ENCODE results near the gene FAM171A2. TPM values are rescaled to one million over a fixed set of nuclear protein-coding genes. Genes with fewer than 3 reads are reported as not detected.

The FAM171A2 gene
- total and polyA plus RNA-seq, 10 of the 15 experiments (the other 5 are each of a cell fraction or from before 2014, with no cell fraction given): 0.08 to 1.7 (median 0.27) TPM; not detected in 2

DNA sequence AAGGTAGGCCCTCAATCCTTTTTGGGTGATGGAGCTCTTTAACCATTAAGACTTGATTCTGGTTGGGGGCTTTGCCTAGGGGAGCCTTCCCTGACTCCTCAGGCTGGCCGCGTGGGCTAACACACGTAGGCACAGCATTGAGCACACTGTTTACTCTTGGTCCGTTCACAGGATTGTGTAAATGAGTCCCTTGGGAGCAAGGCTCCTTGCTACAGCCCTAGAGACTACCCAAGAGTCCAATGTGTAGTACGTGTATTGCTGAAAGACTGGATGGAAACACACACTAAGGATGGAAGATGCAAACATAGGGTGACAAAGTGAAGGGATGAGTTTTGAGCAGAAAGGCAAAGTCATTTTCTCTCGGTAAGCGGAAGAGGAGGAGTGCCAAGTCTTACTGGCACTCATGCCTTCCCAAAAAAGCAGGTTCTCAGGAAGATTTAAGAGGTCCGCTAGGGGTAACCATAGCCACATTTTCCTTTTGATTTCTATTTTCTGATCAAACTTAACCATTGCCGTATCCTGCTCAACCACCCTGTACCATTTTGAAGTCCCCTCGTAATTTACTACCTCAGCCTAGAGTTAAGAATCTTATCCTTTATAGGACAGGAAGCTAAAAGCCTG lies 26.7 kb upstream of the FAM171A2 start:
- BruUV-seq (replicated peaks): no TSS peak
- CTCF ChIA-PET: no interaction called here
- intact Hi-C loops (cut with micrococcal nuclease; ENCODE audit: unreplicated experiment) (no loop called here), in situ Hi-C loops (cut with MboI) (no loop called here)
- H3K9me3 ChIP-seq (replicated peaks; ENCODE audit: control insufficient read depth, insufficient read depth, low read length): no peaks in the 10 kb centered on the region
- RAD21 ChIA-PET (ENCODE audit: unreplicated experiment): interaction anchor here (0.6 kb wide), 1 partner anchor 433 kb away, joined by 3 read pairs; no protein-coding TSS in a partner anchor
- no peak for DNase-seq (ENCODE audit: low read depth, low spot score)
- ATAC-seq: no peak
- POLR2A ChIA-PET: interaction anchor here (0.5 kb wide), 1 partner anchor 433 kb away, joined by 5 read pairs; no protein-coding TSS in a partner anchor
- H3K79me2 ChIP-seq (ENCODE audit: control insufficient read depth, insufficient read depth, low read length): no peaks in the 10 kb centered on the region
- H3K4me1 ChIP-seq (ENCODE audit: control insufficient read depth, insufficient read depth, low read length): peaks cover 3% of the 10 kb centered on the region; the same call in 1 of the 2 replicates
- H4K20me1 ChIP-seq (ENCODE audit: control insufficient read depth, insufficient read depth): no peaks in the 10 kb centered on the region
- no peak overlapping the region for H3K4me3 ChIP-seq
- no peak overlapping the region; the same call in 1 of the 2 replicates for H2AFZ ChIP-seq (ENCODE audit: control insufficient read depth, low read depth, low read length)
- FAIRE-seq: no peak
- H3K9ac ChIP-seq (ENCODE audit: control insufficient read depth, insufficient read depth, low read length): no peak overlapping the region
- no peaks in the 10 kb centered on the region; a peak in 1 of 4 replicates for H3K27me3 ChIP-seq (replicated peaks in 1 of 2; ENCODE audit: control insufficient read depth in 2 of 2, insufficient read depth in 2 of 2, low read length in 1 of 2)
- H3K36me3 ChIP-seq (ENCODE audit: control insufficient read depth in 2 of 2, insufficient read depth in 2 of 2, low read length in 1 of 2): no peaks in the 10 kb centered on the region
- no peak overlapping the region for H3K27ac ChIP-seq (ENCODE audit: control insufficient read depth, insufficient read depth)
- SMC1A ChIA-PET (ENCODE audit: uncharacterized antibody, unreplicated experiment): interaction anchor here (1.0 kb wide), 1 partner anchor 25 kb away, joined by 3 read pairs; no protein-coding TSS in a partner anchor
- no peak overlapping the region for H3K4me2 ChIP-seq (ENCODE audit: control insufficient read depth, insufficient read depth)
- WGBS (ENCODE audit: insufficient coverage, insufficient replicate concordance, low lambda C conversion rate, missing lambda C conversion rate): 68% methylated on average over 10 of the region's 10 CpGs
- TF ChIP-seq ZNF384 (IDR thresholded peaks at IDR 0.05; ENCODE audit: borderline replicate concordance, low read depth, low read length): no peak
- TF ChIP-seq, protein P1, sequence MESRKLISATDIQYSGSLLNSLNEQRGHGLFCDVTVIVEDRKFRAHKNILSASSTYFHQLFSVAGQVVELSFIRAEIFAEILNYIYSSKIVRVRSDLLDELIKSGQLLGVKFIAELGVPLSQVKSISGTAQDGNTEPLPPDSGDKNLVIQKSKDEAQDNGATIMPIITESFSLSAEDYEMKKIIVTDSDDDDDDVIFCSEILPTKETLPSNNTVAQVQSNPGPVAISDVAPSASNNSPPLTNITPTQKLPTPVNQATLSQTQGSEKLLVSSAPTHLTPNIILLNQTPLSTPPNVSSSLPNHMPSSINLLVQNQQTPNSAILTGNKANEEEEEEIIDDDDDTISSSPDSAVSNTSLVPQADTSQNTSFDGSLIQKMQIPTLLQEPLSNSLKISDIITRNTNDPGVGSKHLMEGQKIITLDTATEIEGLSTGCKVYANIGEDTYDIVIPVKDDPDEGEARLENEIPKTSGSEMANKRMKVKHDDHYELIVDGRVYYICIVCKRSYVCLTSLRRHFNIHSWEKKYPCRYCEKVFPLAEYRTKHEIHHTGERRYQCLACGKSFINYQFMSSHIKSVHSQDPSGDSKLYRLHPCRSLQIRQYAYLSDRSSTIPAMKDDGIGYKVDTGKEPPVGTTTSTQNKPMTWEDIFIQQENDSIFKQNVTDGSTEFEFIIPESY (IDR thresholded peaks at IDR 0.05): no peak
- no peak for TF ChIP-seq RELA (IDR thresholded peaks at IDR 0.05; ENCODE audit: borderline replicate concordance, partially characterized antibody)
- TF ChIP-seq SRF (IDR thresholded peaks at IDR 0.05; ENCODE audit: low read depth in 2 of 2, low read length in 2 of 2): no peak
- TF ChIP-seq, protein P2, sequence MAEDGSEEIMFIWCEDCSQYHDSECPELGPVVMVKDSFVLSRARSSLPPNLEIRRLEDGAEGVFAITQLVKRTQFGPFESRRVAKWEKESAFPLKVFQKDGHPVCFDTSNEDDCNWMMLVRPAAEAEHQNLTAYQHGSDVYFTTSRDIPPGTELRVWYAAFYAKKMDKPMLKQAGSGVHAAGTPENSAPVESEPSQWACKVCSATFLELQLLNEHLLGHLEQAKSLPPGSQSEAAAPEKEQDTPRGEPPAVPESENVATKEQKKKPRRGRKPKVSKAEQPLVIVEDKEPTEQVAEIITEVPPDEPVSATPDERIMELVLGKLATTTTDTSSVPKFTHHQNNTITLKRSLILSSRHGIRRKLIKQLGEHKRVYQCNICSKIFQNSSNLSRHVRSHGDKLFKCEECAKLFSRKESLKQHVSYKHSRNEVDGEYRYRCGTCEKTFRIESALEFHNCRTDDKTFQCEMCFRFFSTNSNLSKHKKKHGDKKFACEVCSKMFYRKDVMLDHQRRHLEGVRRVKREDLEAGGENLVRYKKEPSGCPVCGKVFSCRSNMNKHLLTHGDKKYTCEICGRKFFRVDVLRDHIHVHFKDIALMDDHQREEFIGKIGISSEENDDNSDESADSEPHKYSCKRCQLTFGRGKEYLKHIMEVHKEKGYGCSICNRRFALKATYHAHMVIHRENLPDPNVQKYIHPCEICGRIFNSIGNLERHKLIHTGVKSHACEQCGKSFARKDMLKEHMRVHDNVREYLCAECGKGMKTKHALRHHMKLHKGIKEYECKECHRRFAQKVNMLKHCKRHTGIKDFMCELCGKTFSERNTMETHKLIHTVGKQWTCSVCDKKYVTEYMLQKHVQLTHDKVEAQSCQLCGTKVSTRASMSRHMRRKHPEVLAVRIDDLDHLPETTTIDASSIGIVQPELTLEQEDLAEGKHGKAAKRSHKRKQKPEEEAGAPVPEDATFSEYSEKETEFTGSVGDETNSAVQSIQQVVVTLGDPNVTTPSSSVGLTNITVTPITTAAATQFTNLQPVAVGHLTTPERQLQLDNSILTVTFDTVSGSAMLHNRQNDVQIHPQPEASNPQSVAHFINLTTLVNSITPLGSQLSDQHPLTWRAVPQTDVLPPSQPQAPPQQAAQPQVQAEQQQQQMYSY (CRISPR knock-in tag; IDR thresholded peaks at IDR 0.05): no peak
